Prostate gland (tissue), 2 donors: ENCODE results near the gene COA6.

ENCODE experiments used
- CTCF ChIP-seq, 4 experiments: fragments of 200-600 bp in 2 of 4; fragments of 450-650 bp in 2 of 4; sonication (generic) in 2 of 4; IDR thresholded peaks; 1 replicate in 3 of 4; 2 replicates in 1 of 4; pipeline ENCODE4 v1.5.1; 2016 to 2019; ENCODE audit warnings: antibody characterized with exemption in 4 of 4, mild to moderate bottlenecking in 2 of 4, moderate library complexity in 2 of 4
- POLR2A ChIP-seq: fragments of 450-650 bp; IDR thresholded peaks from one replicate; pipeline ENCODE4 v1.6.1; 2016; ENCODE audit warnings: antibody characterized with exemption, mild to moderate bottlenecking

GRCh38 chr1:234324821-234325220 lies 48.4 kb upstream of the COA6 start:
- no peak for TF ChIP-seq CTCF (IDR thresholded peaks at IDR 0.05)
- TF ChIP-seq POLR2A, result no peak
